ENCODE data around the gene HYKK.
"Not testable (repeated sequence)": the region's sequence is repeated elsewhere in the genome, so short reads cannot be mapped to it uniquely, and the experiment has no call there.

The HYKK gene, protein sequence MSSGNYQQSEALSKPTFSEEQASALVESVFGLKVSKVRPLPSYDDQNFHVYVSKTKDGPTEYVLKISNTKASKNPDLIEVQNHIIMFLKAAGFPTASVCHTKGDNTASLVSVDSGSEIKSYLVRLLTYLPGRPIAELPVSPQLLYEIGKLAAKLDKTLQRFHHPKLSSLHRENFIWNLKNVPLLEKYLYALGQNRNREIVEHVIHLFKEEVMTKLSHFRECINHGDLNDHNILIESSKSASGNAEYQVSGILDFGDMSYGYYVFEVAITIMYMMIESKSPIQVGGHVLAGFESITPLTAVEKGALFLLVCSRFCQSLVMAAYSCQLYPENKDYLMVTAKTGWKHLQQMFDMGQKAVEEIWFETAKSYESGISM

DNA sequence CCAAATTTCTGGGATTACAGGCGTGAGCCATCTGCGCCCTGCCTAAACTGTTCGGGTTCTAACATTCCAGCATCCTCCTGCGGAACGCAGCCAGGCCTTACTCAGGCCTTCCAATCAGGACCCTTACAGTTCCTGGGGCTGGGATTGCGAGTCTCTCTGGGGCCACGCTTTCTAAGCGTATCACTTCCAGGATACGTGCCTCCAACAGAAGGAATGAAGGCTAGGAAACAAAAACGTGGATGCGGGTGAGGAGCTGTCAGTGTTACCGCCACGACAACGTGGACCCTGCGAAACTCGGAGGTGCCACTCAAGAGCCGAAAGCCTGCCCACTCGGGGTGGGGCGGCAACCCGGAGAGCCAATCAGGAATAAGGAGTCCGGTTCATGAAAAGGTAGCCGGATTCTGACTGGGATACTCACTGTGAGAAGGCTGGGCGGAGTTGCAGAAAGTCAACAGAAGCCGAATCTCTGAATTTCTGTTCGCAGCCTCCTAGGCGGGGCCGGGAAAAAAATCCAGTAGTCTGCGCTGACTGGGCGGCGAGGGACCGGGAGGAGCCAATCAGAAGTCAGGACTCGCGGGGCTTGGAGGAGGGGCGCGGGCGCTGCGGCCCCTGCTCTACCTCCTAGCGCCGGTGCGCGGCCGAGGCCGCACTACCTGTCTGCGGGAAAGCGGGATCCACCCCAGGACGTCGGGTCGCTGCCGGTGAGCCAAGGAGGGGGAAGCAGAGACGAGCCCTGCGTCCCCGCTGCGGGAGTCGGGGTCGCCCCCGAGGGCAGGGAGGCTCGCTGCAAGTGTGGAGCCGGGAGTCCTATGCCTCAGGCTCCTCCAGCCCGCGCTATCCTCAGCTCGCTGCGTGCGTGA, at the start of gene HYKK:
Gene HYKK, plus strand, starts transcription at position 607 of the 860 bp plus-strand sequence. CDS start 5,512 bp downstream, outside the sequence.
- H3K36me3 Mint-ChIP-seq = peaks cover 1% of the 10 kb centered on the region
- H3K27me3 Mint-ChIP-seq = peaks cover 35% of the 10 kb centered on the region
- peaks cover 28% of the 10 kb centered on the region for H3K4me1 Mint-ChIP-seq
- H3K4me3 Mint-ChIP-seq = peak within 1 kb of the TSS; percentile 94
- ATAC-seq = peak; percentile 88
- H3K9me3 Mint-ChIP-seq = no peaks in the 10 kb centered on the region
- H3K27ac Mint-ChIP-seq = peak within 1 kb of the TSS; percentile 7

DNA sequence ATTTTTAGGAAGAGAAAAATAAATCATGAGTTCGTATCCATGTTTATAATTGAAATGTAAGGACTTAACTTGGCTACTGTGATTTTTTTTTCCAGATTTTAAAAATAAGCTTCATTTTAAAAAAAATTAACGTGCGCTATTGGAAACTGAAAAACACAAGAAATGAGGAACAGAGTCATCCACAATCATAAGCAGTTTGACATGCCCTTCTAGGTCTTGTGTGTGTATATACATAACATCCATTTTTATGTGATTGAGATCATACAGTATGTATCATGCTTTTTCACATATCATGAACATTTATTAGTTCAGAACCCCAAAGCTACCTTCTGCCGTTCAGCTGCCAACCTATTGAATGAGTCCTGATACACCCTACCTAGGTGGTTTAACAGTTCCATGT, 46.6 kb upstream of the HYKK start:
- Mint-ChIP-seq H3K4me3 (no peak overlapping the region), H3K27ac (no peak overlapping the region), H3K36me3 (peaks cover 41% of the 10 kb centered on the region), H3K9me3 (no peaks in the 10 kb centered on the region), H3K4me1 (peaks cover 51% of the 10 kb centered on the region), H3K27me3 (no peaks in the 10 kb centered on the region)
- no peak for ATAC-seq

DNA sequence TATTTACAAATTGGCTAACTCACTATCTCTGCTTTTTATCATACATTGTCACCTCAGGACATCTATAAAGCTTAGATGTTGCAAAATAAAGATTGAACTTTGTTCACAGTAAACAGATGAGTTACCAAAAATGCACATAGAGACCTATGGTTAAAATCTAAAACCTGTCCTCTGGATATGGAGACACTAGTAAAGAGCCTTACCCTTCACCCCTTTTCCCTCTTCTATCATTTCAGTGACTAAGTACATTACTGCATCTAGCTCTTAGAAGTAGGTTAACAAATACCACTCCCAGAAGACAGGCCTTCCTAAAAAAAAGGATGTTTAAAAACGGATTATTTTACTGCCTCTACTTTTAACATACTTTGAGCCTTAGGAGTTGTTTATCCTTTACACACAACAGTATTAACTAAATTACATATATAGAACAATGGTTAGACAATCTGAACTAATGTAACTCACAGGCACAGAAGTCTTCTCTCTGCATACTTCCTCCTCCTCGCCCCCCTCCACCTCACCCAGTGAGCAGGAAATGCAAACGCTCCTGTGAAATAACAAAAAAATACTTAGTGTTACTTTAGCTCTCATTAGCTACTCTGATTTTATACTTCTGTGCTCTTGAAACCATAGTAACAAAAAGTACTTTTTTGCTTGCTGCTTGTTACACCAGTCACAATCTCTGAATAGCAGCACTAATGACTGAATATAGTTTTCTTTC, 46.0 kb upstream of the HYKK start:
- Mint-ChIP-seq H3K27me3 (no peaks in the 10 kb centered on the region), H3K4me1 (peaks cover 46% of the 10 kb centered on the region), H3K9me3 (no peaks in the 10 kb centered on the region), H3K4me3 (no peak overlapping the region), H3K27ac (no peak overlapping the region), H3K36me3 (peaks cover 41% of the 10 kb centered on the region)
- no peak for ATAC-seq

DNA sequence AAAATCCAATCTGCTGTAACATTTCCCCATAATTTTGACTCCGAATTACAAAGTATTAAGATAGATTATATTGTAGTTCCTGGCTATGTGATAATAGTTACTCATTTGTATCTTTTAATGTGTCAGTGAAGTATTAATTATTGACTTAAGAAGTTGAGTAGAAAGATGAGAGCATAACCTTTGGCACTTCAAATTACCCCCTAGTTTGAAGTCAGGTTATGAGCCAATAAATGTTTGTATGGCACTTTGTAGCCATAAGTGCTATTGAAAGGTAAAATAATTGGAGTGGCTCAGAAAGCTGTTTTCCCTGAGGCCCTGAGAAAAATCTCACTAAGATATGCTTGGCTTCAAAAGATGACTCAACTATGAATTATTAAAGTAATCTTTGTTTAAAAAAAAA, 38.3 kb upstream of the HYKK start:
- ATAC-seq = no peak
- H3K36me3 Mint-ChIP-seq = peaks cover 31% of the 10 kb centered on the region
- H3K9me3 Mint-ChIP-seq = no peaks in the 10 kb centered on the region
- H3K27ac Mint-ChIP-seq = no peak overlapping the region
- no peaks in the 10 kb centered on the region for H3K27me3 Mint-ChIP-seq
- H3K4me3 Mint-ChIP-seq = no peak overlapping the region
- no peaks in the 10 kb centered on the region for H3K4me1 Mint-ChIP-seq

DNA sequence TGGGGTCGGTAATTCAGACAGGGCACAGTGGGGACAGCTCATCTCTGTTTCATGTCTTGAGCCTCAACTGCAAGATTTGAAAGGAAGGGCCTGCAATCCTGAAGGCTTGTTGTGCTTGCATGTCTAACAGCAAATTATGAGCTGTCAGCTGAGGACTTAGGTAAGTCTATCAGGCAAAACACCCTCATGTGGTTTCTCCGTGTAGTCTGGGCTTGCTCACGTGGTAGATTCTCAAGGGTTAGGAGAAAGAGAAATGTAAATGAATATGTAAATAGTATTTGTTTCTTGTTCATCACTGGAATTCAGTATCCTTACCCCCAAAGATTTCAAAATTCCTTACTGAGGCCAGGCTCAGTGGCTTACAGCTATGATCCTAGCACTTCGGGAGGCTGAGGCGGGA, 30.1 kb upstream of the HYKK start:
- H3K27ac Mint-ChIP-seq = no peak overlapping the region

DNA sequence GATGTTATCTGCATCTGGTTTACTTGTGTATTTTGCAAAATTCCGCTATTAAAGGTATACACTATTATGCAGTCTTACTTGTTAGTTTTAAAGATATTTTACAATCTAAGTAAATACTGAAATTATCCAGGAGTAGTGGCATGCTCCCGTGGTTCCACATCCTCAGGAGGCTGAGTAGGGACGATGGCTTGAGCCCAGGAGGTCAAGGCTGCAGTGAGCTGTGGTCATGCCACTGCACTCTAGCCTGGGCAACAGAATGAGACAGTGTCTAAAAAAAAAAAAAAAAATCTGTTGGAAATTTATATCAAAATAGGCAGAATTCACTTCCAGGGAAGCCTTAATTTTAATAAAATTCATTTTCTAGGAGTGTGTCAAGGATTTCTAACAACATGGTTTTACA, 27.7 kb upstream of the HYKK start:
- no peak for ATAC-seq
- Mint-ChIP-seq H3K27me3 (no peaks in the 10 kb centered on the region), H3K9me3 (no peaks in the 10 kb centered on the region), H3K4me1 (no peaks in the 10 kb centered on the region), H3K4me3 (no peak overlapping the region), H3K27ac (no peak overlapping the region), H3K36me3 (peaks cover 33% of the 10 kb centered on the region)

More for the DNA sequence above, 30.1 kb upstream of the HYKK start:
- H3K36me3 Mint-ChIP-seq = peaks cover 16% of the 10 kb centered on the region
- H3K4me1 Mint-ChIP-seq = no peaks in the 10 kb centered on the region
- H3K4me3 Mint-ChIP-seq = no peak overlapping the region
- no peak for ATAC-seq
- no peaks in the 10 kb centered on the region for H3K27me3 Mint-ChIP-seq
- no peaks in the 10 kb centered on the region for H3K9me3 Mint-ChIP-seq

DNA sequence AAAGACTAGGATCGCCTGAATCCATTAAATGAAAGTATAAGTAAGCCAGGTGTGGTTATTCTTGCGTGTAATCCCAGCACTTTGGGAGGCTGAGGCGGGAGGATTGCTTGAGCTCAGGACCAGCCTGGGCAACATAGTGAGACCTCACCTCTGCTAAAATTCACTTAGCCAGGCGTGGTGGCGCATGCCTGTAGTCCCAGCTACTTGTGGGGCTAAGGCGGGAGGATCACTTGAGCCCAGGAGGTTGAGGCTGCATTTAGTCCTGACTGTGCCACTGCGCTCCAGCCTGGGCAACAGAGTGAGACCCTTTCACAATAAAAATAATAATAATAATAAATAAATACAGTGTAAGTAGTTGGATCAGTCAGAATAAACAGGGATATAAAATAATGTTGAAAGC, 25.5 kb upstream of the HYKK start:
- Mint-ChIP-seq H3K9me3 (no peaks in the 10 kb centered on the region), H3K27me3 (no peaks in the 10 kb centered on the region), H3K4me3 (no peak overlapping the region), H3K4me1 (no peaks in the 10 kb centered on the region), H3K36me3 (peaks cover 38% of the 10 kb centered on the region), H3K27ac (no peak overlapping the region)
- ATAC-seq = no peak

DNA sequence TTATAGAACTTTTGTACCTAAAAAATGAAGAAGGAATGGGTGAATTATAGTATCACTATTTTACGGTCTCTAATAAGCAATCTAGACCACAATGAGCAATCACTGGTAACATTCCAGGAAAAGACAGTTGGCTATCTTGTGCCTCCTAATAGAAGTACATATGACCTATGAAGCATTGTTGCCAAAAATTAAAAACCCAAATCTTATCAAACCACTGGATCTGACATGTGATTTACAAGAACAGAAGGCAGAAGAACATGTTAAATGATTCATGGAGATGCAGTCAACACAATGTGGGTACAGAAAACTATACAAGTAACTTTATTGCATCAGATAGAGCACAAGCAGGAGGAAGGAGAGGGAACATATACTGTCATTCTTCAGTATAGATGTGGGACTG, 14.5 kb upstream of the HYKK start:
- no peak overlapping the region for H3K27ac Mint-ChIP-seq
- peaks cover 57% of the 10 kb centered on the region for H3K36me3 Mint-ChIP-seq
- no peaks in the 10 kb centered on the region for H3K9me3 Mint-ChIP-seq
- H3K4me3 Mint-ChIP-seq = no peak overlapping the region
- no peaks in the 10 kb centered on the region for H3K4me1 Mint-ChIP-seq
- ATAC-seq = no peak
- no peaks in the 10 kb centered on the region for H3K27me3 Mint-ChIP-seq

DNA sequence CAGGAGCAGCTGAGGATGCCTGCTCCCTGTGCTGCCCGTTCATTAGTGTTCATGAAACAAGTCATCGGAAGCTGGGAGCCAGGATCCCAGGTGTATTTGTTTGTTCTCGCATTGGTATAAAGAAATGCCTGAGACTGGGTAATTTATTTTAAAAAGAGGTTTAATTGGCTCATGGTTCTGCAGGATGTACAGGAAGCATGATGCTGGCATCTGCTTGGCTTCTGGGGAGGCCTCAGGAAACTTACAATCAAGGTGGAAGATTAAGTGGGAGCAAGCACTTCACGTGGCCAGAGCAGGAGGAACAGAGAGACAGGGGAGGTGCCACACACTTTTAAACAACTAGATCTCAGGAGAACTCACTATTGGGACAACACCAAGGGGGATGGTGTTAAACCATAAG, 5.5 kb upstream of the HYKK start:
- no peak for ATAC-seq
- peaks cover 10% of the 10 kb centered on the region for H3K27me3 Mint-ChIP-seq
- H3K36me3 Mint-ChIP-seq = peaks cover 44% of the 10 kb centered on the region
- H3K9me3 Mint-ChIP-seq = peaks cover 3% of the 10 kb centered on the region
- H3K27ac Mint-ChIP-seq = no peak overlapping the region
- H3K4me1 Mint-ChIP-seq = peaks cover 7% of the 10 kb centered on the region
- H3K4me3 Mint-ChIP-seq = no peak overlapping the region

DNA sequence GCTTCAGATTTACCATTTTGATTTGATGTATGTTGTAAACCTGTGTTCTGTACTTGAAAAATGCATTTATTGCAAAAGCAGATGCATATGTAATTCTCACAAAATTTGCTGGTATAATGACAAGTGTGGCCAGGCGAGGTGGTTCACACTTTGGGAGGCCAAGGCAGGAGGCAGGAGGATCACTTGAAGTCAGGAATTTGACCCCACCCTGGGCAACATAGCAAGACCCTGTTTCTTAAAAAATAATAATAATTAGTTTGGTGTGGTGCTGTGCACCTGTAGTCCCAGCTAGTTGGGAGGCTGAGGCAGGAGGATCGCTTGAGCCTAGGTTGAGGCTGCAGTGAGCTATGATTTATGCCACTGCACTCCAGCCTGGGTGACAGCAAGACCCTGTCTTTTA, 4.7 kb upstream of the HYKK start:
- peaks cover 39% of the 10 kb centered on the region for H3K36me3 Mint-ChIP-seq
- peaks cover 3% of the 10 kb centered on the region for H3K9me3 Mint-ChIP-seq
- H3K27ac Mint-ChIP-seq = no peak overlapping the region
- H3K4me3 Mint-ChIP-seq = no peak overlapping the region
- peaks cover 15% of the 10 kb centered on the region for H3K4me1 Mint-ChIP-seq
- peaks cover 18% of the 10 kb centered on the region for H3K27me3 Mint-ChIP-seq
- no peak for ATAC-seq

DNA sequence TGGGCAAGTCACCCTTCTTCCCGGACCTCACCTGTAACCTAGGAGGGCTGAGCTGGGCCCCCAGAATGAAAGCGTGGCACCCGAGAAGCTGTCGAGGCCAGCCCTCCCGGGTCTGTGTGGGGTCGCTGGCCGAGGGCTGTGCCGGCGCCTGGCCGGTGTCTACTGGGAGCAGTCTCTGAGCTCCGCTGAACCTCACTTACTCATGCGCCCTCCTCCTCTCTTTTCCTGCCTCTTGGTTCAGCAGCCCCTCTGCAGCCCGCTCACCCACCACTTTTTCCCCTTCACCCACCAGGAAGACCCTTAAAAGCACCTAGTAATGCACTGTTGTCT, 419 bp downstream of the HYKK start:
- Mint-ChIP-seq H3K36me3 (no peaks in the 10 kb centered on the region), H3K4me3 (peak overlapping the region; percentile 94), H3K27me3 (peaks cover 35% of the 10 kb centered on the region), H3K9me3 (no peaks in the 10 kb centered on the region), H3K4me1 (peaks cover 28% of the 10 kb centered on the region), H3K27ac (peak overlapping the region; percentile 7)
- peak; percentile 48 for ATAC-seq

DNA sequence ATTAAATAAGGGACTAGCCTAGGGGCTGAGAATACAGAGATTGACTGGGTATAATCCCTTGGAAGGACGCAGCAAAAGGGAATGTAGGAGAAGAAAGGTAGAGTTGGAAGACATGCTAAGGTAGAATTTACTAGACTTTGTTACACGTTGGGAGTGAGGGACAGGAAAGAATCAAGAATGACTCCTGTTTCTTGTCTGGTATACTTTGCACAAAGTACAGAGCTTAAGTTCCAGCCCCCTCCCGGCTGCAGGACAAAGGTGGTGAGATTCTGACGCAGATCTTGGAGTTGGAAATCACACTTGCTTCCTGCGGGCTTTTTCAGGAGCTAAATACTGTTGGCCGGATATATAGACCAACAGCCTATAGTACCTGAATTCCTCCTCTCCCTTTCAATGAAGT, 895 bp downstream of the HYKK start:
- Mint-ChIP-seq H3K27ac (peak overlapping the region; percentile 7), H3K4me3 (peak overlapping the region; percentile 94), H3K4me1 (peaks cover 28% of the 10 kb centered on the region), H3K36me3 (no peaks in the 10 kb centered on the region), H3K27me3 (peaks cover 35% of the 10 kb centered on the region), H3K9me3 (no peaks in the 10 kb centered on the region)
- no peak for ATAC-seq

DNA sequence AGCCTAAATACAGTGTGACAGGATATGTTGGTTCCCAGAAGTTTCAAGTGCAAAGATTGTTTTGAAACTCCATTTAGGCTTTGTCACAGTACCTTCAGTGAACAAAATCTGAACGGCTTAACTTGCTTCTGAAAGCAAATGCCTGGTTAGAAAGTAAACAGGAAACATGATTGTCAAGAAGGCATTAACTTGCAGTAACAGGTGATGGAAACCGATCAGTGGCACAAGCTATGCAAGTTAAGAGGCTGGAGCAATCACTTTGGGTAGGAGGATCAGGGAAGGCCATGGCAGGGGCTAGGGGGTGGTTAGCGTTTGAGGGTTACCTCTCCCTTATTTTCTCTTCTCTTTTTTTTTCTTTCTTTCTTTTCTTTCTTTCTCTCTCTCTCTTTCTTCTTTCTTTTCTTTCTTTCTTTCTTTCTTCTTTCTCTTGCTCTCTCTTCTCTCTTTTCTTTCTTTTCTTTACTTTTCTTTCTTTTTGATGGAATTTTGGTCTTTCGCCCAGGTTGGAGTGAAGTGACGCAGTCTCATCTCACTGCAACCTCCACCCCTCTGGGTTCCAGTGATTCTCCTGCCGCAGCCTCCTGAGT, 2.4 kb downstream of the HYKK start:
- Mint-ChIP-seq H3K36me3 (no peaks in the 10 kb centered on the region), H3K27ac (no peak overlapping the region), H3K9me3 (no peaks in the 10 kb centered on the region), H3K27me3 (peaks cover 35% of the 10 kb centered on the region), H3K4me3 (no peak overlapping the region), H3K4me1 (peaks cover 28% of the 10 kb centered on the region)
- no peak for ATAC-seq

DNA sequence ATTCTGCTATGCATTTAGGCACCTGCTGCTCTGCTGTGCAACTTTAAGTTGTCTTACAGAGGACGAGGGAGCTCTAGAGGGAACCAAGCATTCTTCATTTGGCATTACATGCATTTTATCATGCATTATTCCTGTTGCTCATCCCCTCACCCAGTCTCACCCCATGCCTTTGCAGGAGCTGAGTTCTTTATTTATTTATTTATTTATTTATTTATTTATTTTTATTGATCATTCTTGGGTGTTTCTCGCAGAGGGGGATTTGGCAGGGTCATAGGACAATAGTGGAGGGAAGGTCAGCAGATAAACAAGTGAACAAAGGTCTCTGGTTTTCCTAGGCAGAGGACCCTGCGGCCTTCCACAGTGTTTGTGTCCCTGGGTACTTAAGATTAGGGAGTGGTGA, 12.7 kb downstream of the HYKK start:
- H3K27ac Mint-ChIP-seq, ATAC-seq, H3K9me3 Mint-ChIP-seq, H3K4me1 Mint-ChIP-seq, H3K27me3 Mint-ChIP-seq, H3K4me3 Mint-ChIP-seq, H3K36me3 Mint-ChIP-seq: not testable (repeated sequence)

DNA sequence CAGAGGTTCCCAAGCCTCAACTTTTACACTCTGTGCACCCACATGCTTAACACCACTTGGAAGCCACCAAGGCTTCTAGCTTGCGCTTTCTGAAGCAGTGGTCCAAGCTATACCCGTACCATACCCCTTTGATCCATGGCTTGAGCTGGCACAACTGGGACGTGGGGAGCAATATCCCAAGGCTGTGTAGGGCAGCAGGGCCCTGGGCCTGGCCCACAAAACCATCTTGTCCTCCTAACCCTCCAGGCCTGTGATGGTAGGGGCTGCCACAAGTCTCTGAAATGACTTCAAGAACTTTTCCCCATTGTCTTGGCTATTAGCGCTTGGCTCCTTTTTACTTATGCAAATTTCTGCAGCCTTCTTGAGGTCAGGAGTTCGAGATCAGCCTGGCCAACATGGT, 16.9 kb downstream of the HYKK start:
- ATAC-seq = no peak
- H3K9me3 Mint-ChIP-seq = peaks cover 3% of the 10 kb centered on the region
- no peaks in the 10 kb centered on the region for H3K36me3 Mint-ChIP-seq
- H3K4me3 Mint-ChIP-seq = no peak overlapping the region
- H3K27me3 Mint-ChIP-seq = no peaks in the 10 kb centered on the region
- no peak overlapping the region for H3K27ac Mint-ChIP-seq
- H3K4me1 Mint-ChIP-seq = no peaks in the 10 kb centered on the region

Data from stimulated activated memory B cell treated with anti-CD40 and anti-IgM and Interleukin-4, amounts not matched to agents 10 μg/mL and 1 μg/mL and 100 μg/mL, for 72 hours (primary cell).